HepG2 (cell line): ENCODE data around the gene RMI1. TPM values are rescaled to one million over a fixed set of nuclear protein-coding genes. Genes with fewer than 3 reads are reported as not detected.

Source experiments
- ELF4 ChIP-seq: sonication (generic); formaldehyde crosslinking; IDR thresholded peaks from 2 replicates; pipeline ENCODE4 v1.5.0; 2020; ENCODE audit warnings: missing genetic modification reagents, mild to moderate bottlenecking, moderate library complexity, borderline replicate concordance
- GLI4 ChIP-seq: sonication (generic); formaldehyde crosslinking; IDR thresholded peaks from 2 replicates; pipeline ENCODE4 v1.5.1; 2020; ENCODE audit warnings: missing genetic modification reagents, mild to moderate bottlenecking, moderate library complexity, borderline replicate concordance
- KMT2A ChIP-seq: sonication (generic); formaldehyde crosslinking; IDR thresholded peaks from 2 replicates; pipeline ENCODE4 v1.4.0; 2020; ENCODE audit warnings: missing genetic modification reagents
- MYNN ChIP-seq: sonication (generic); formaldehyde crosslinking; IDR thresholded peaks from 2 replicates; pipeline ENCODE4 v1.4.0; 2020; ENCODE audit warnings: mild to moderate bottlenecking, low read depth, missing genetic modification reagents
- NR2F1 ChIP-seq, 2 experiments: fragments of 450-650 bp in 1 of 2; formaldehyde crosslinking in 1 of 2; IDR thresholded peaks; 2 replicates each; pipeline versions ENCODE4 v1.5.0 to v1.6.1; 2016 to 2020; ENCODE audit warnings: mild to moderate bottlenecking in 1 of 2, missing compliant biosample characterization in 1 of 2, missing genetic modification reagents in 1 of 2, moderate library complexity in 1 of 2
- PHF20 ChIP-seq: sonication (generic); formaldehyde crosslinking; IDR thresholded peaks from 2 replicates; pipeline ENCODE4 v1.5.0; 2020; ENCODE audit warnings: mild to moderate bottlenecking, missing genetic modification reagents
- RBAK ChIP-seq: sonication (generic); formaldehyde crosslinking; IDR thresholded peaks from 2 replicates; pipeline ENCODE4 v1.5.1; 2020; ENCODE audit warnings: mild to moderate bottlenecking, missing genetic modification reagents
- SIN3A ChIP-seq: IDR thresholded peaks from 2 replicates; pipeline ENCODE4 v1.6.1; 2011; ENCODE audit warnings: low read depth, mild to moderate bottlenecking, control low read depth, low read length, borderline replicate concordance
- SMAD1 ChIP-seq: sonication (generic); formaldehyde crosslinking; IDR thresholded peaks from 2 replicates; pipeline ENCODE4 v1.4.0; 2020; ENCODE audit warnings: missing genetic modification reagents, low read depth, mild to moderate bottlenecking, borderline replicate concordance
- SP1 ChIP-seq, 2 experiments: fragments of 450-650 bp in 1 of 2; sonication (generic) in 1 of 2; formaldehyde crosslinking in 1 of 2; IDR thresholded peaks; 2 replicates each; pipeline versions ENCODE4 v1.4.0 to v1.6.1; 2016 to 2020; ENCODE audit warnings: missing genetic modification reagents in 1 of 2
- YEATS4 ChIP-seq: sonication (generic); formaldehyde crosslinking; IDR thresholded peaks from 2 replicates; pipeline ENCODE4 v1.4.0; 2020; ENCODE audit warnings: missing genetic modification reagents, borderline replicate concordance
- ZBTB3 ChIP-seq: sonication (generic); formaldehyde crosslinking; IDR thresholded peaks from 2 replicates; pipeline ENCODE4 v1.4.0; 2020; ENCODE audit warnings: low read depth, mild to moderate bottlenecking, moderate library complexity, missing genetic modification reagents, borderline replicate concordance
- ZBTB38 ChIP-seq: sonication (generic); formaldehyde crosslinking; IDR thresholded peaks from 2 replicates; pipeline ENCODE4 v1.5.1; 2020; ENCODE audit warnings: mild to moderate bottlenecking, missing genetic modification reagents
- ZMAT3 ChIP-seq: sonication (generic); formaldehyde crosslinking; conservative IDR thresholded peaks from 2 replicates; pipeline ENCODE4 v1.7.0; 2021; ENCODE audit warnings: missing genetic modification reagents
- ZNF235 ChIP-seq: sonication (generic); formaldehyde crosslinking; IDR thresholded peaks from 2 replicates; pipeline ENCODE4 v1.8.1; 2023; ENCODE audit warnings: mild to moderate bottlenecking, missing genetic modification reagents, borderline replicate concordance
- ZNF652 ChIP-seq: IDR thresholded peaks from 2 replicates; pipeline ENCODE4 v1.6.1; 2016; ENCODE audit warnings: low read depth, borderline replicate concordance
- ZNF709 ChIP-seq: sonication (generic); formaldehyde crosslinking; IDR thresholded peaks from 2 replicates; pipeline ENCODE4 v1.5.0; 2020; ENCODE audit warnings: mild to moderate bottlenecking, missing genetic modification reagents
- ZNF766 ChIP-seq: sonication (generic); formaldehyde crosslinking; IDR thresholded peaks from 2 replicates; pipeline ENCODE4 v1.5.0; 2020; ENCODE audit warnings: missing genetic modification reagents, borderline replicate concordance
- polyA plus RNA-seq, 8 experiments: library from polyadenylated mRNA; depleted of rRNA in 3 of 8; stranded (reverse) in 7 of 8; unstranded in 1 of 8; fragments of >200 nt; fragmentation: Illumina TruSeq in 4 of 8; extraction: Trizol in 4 of 8; gene quantifications; 2 replicates each; pipeline versions ENCODE4 v1.2.1 to v1.2.3, GENCODE V29; 2011 to 2016; ENCODE audit warnings: low read depth in 4 of 8, missing spikeins in 1 of 8, mixed read lengths in 1 of 8; ENCODE audit not compliant: insufficient read depth in 1 of 8
- total RNA-seq, 5 experiments: library from RNA; depleted of rRNA; stranded (reverse); fragments of >200 nt; fragmentation: Illumina TruSeq; extraction: Trizol; gene quantifications; 2 replicates each; pipeline ENCODE4 v1.2.3, GENCODE V29; 2016; ENCODE audit warnings: low read depth in 1 of 5
- TF ChIP-seq, protein P1 (sequence below): sonication (generic); formaldehyde crosslinking; IDR thresholded peaks from 2 replicates; pipeline ENCODE4 v1.5.1; 2020; ENCODE audit warnings: mild to moderate bottlenecking, missing genetic modification reagents, moderate library complexity
- TF ChIP-seq, protein P2 (sequence below): sonication (generic); formaldehyde crosslinking; IDR thresholded peaks from 2 replicates; pipeline ENCODE4 v1.8.0; 2022; ENCODE audit warnings: missing genetic modification reagents, low read depth, mild to moderate bottlenecking, borderline replicate concordance
- TF ChIP-seq, protein P3 (sequence below): sonication (generic); formaldehyde crosslinking; IDR thresholded peaks from 2 replicates; pipeline ENCODE4 v1.4.0; 2020; ENCODE audit warnings: mild to moderate bottlenecking, missing genetic modification reagents, borderline replicate concordance

The RMI1 gene
- total and polyA plus RNA-seq, 2 of the 13 experiments (the other 11 are each of a cell fraction or from before 2014, with no cell fraction given), result 0.54 to 3.7 TPM

DNA sequence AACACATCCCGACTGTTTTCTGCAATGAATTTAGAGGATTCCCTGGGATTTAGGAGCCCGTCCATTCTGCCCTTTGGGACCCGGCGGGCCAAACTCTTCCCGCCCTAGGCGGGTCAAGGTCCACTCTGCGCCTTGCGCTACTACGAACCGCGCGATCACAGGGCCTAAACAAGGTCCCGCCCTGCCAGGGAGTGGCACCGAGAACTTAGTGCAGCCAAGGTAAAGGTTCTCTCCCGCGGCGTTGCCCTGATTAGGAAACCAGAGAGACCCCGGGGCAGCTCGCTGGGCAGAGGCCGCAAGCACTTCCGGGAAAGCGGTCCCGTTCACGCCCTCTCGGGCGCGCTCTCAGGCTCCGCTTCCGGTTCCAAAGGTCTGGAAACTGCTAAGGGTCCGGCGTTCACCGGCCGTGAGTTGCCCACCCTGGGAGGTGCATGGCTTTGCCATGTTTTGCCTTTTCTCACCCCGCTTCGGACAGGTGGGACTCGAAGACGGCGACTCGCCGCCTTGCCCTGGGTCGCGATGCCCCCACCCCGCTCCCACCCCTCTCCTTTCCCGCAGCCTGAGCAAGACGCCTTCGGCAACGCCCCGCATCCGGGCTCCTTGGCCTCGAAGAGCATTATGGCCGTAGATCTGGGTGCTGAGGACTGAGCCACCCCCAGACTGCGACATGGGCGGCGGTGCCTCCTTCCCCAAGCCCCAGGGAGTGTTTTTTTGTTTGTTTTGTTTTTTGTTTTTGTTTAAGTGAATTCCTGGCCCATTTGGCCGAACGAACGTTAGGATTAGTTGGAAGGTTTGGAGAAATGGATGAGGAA lies 24.0 kb upstream of the RMI1 start (continued):
- TF ChIP-seq ZNF766 (CRISPR knock-in tag), result no peak; the same call in 1 of the 2 replicates
- peak; percentile 97 for TF ChIP-seq YEATS4 (CRISPR knock-in tag)
- no peak; the same call in 1 of the 2 replicates for TF ChIP-seq SMAD1 (CRISPR knock-in tag)
- peak; percentile 61; the same call in 1 of the 2 replicates for TF ChIP-seq GLI4 (CRISPR knock-in tag)
- peak; percentile 89 for TF ChIP-seq ZMAT3
- 0 out of 2 replicates have a peak, but pooled peaks have one; percentile 64 for TF ChIP-seq ZNF235 (CRISPR knock-in tag)
- peak; percentile 95 for TF ChIP-seq KMT2A
- peak; percentile 81; the same call in 1 of the 2 replicates for TF ChIP-seq ELF4 (CRISPR knock-in tag)
- TF ChIP-seq NR2F1 (CRISPR knock-in tag; IDR thresholded peaks at IDR 0.05), result peak in 1 of 2 experiments; percentile 34; a peak in 2 of 4 replicates
- TF ChIP-seq, protein P1, sequence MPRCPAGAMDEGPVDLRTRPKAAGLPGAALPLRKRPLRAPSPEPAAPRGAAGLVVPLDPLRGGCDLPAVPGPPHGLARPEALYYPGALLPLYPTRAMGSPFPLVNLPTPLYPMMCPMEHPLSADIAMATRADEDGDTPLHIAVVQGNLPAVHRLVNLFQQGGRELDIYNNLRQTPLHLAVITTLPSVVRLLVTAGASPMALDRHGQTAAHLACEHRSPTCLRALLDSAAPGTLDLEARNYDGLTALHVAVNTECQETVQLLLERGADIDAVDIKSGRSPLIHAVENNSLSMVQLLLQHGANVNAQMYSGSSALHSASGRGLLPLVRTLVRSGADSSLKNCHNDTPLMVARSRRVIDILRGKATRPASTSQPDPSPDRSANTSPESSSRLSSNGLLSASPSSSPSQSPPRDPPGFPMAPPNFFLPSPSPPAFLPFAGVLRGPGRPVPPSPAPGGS (CRISPR knock-in tag), result peak; percentile 67; the same call in 1 of the 2 replicates
- TF ChIP-seq ZNF652 (CRISPR knock-in tag), result no peak
- no peak for TF ChIP-seq RBAK
- TF ChIP-seq, protein P2, sequence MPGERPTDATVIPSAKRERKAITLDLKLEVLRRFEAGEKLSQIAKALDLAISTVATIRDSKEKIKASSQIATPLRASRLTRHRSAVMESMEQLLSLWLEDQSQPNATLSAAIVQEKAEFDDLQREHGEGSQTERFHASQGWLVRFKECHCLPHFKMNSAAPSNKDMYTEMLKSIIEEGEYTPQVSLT (CRISPR knock-in tag), result 0 out of 2 replicates have a peak, but pooled peaks have one; percentile 70
- TF ChIP-seq, protein P3, sequence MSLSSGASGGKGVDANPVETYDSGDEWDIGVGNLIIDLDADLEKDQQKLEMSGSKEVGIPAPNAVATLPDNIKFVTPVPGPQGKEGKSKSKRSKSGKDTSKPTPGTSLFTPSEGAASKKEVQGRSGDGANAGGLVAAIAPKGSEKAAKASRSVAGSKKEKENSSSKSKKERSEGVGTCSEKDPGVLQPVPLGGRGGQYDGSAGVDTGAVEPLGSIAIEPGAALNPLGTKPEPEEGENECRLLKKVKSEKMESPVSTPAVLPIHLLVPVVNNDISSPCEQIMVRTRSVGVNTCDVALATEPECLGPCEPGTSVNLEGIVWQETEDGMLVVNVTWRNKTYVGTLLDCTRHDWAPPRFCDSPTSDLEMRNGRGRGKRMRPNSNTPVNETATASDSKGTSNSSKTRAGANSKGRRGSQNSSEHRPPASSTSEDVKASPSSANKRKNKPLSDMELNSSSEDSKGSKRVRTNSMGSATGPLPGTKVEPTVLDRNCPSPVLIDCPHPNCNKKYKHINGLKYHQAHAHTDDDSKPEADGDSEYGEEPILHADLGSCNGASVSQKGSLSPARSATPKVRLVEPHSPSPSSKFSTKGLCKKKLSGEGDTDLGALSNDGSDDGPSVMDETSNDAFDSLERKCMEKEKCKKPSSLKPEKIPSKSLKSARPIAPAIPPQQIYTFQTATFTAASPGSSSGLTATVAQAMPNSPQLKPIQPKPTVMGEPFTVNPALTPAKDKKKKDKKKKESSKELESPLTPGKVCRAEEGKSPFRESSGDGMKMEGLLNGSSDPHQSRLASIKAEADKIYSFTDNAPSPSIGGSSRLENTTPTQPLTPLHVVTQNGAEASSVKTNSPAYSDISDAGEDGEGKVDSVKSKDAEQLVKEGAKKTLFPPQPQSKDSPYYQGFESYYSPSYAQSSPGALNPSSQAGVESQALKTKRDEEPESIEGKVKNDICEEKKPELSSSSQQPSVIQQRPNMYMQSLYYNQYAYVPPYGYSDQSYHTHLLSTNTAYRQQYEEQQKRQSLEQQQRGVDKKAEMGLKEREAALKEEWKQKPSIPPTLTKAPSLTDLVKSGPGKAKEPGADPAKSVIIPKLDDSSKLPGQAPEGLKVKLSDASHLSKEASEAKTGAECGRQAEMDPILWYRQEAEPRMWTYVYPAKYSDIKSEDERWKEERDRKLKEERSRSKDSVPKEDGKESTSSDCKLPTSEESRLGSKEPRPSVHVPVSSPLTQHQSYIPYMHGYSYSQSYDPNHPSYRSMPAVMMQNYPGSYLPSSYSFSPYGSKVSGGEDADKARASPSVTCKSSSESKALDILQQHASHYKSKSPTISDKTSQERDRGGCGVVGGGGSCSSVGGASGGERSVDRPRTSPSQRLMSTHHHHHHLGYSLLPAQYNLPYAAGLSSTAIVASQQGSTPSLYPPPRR (CRISPR knock-in tag), result no peak; the same call in none of the 2 replicates
- TF ChIP-seq ZBTB38 (CRISPR knock-in tag), result peak; percentile 26; the same call in 1 of the 2 replicates
- TF ChIP-seq SP1 (IDR thresholded peaks at IDR 0.05), result no peak
- 0 out of 2 replicates have a peak, but pooled peaks have one; percentile 8 for TF ChIP-seq SP1 (CRISPR knock-in tag; IDR thresholded peaks at IDR 0.05)
- TF ChIP-seq MYNN (CRISPR knock-in tag), result no peak
- no peak; the same call in 1 of the 2 replicates for TF ChIP-seq SIN3A
- peak; percentile 83 for TF ChIP-seq ZNF709 (CRISPR knock-in tag)
- TF ChIP-seq PHF20, result peak; percentile 89
- no peak; the same call in 1 of the 2 replicates for TF ChIP-seq ZBTB3 (CRISPR knock-in tag)
